GM12892 (cell line): Measurements from ENCODE around the gene SBF1.

Experiments
- POLR2AphosphoS5 ChIP-seq: IDR thresholded peaks from 2 replicates; pipeline ENCODE4 v1.6.1; 2011; ENCODE audit warnings: low read depth, low read length, control low read depth
- TAF1 ChIP-seq: IDR thresholded peaks from 2 replicates; pipeline ENCODE4 v1.6.1; 2011; ENCODE audit warnings: low read depth, mild to moderate bottlenecking, control low read depth, low read length, borderline replicate concordance

GRCh38 chr22:50485221-50486131, 10.6 kb upstream of the SBF1 start:
- no peak for TF ChIP-seq POLR2AphosphoS5
- no peak for TF ChIP-seq TAF1
